Neuronal stem cell (in vitro differentiated cells): ENCODE results near the gene TIRAP.

Source experiments
- DNase-seq: peaks from one replicate; pipeline ENCODE4 v3.0.0-alpha.2; 2013; ENCODE audit warnings: low spot score
- H2AFZ ChIP-seq: one replicate; pipeline ENCODE4 v1.6.1; 2013; ENCODE audit warnings: mild to moderate bottlenecking, low read length, inconsistent platforms
- H2AK5ac ChIP-seq: 2 replicates; pipeline ENCODE4 v1.6.1; 2013; ENCODE audit warnings: low read depth, mild to moderate bottlenecking, inconsistent platforms, low read length, moderate library complexity, mixed read lengths
- H2BK120ac ChIP-seq: 2 replicates; pipeline ENCODE4 v1.6.1; 2013; ENCODE audit warnings: low read depth, mild to moderate bottlenecking, inconsistent platforms, low read length, moderate library complexity, mixed read lengths
- H2BK12ac ChIP-seq: one replicate; pipeline ENCODE4 v1.6.1; 2013; ENCODE audit warnings: low read length, inconsistent platforms
- H2BK15ac ChIP-seq: 2 replicates; pipeline ENCODE4 v1.6.1; 2013; ENCODE audit warnings: mild to moderate bottlenecking, low read length, inconsistent platforms, mixed read lengths
- H2BK5ac ChIP-seq: one replicate; pipeline ENCODE4 v1.6.1; 2013; ENCODE audit warnings: inconsistent platforms, mild to moderate bottlenecking, low read length, moderate library complexity
- H3K14ac ChIP-seq: one replicate; pipeline ENCODE4 v1.6.1; 2013; ENCODE audit warnings: low read length, inconsistent platforms
- H3K18ac ChIP-seq: 2 replicates; pipeline ENCODE4 v1.6.1; 2013; ENCODE audit warnings: low read length, inconsistent platforms
- H3K23ac ChIP-seq: 2 replicates; pipeline ENCODE4 v1.6.1; 2013; ENCODE audit warnings: low read depth, mild to moderate bottlenecking, mixed read lengths, low read length, inconsistent platforms; ENCODE audit not compliant: poor library complexity
- H3K27ac ChIP-seq: replicated peaks from 3 replicates; pipeline ENCODE4 v1.5.1; 2013; ENCODE audit warnings: low read length, inconsistent platforms
- H3K27me3 ChIP-seq, 3 experiments: 2 replicates each; pipeline ENCODE4 v1.6.1; 2013; ENCODE audit warnings: low read length in 3 of 3, mild to moderate bottlenecking in 2 of 3, inconsistent platforms in 1 of 3, low read depth in 1 of 3, mixed read lengths in 1 of 3, moderate library complexity in 1 of 3; ENCODE audit not compliant: control insufficient read depth in 3 of 3, insufficient read depth in 3 of 3
- H3K36me3 ChIP-seq, 2 donors: replicated peaks in 1 of 2; 2 replicates each; pipeline ENCODE4 v1.6.1; 2013; ENCODE audit warnings: low read length in 2 of 2; ENCODE audit not compliant: control insufficient read depth in 2 of 2, insufficient read depth in 2 of 2
- H3K4ac ChIP-seq: 2 replicates; pipeline ENCODE4 v1.6.1; 2013; ENCODE audit warnings: inconsistent platforms, mild to moderate bottlenecking, low read length, moderate library complexity
- H3K4me1 ChIP-seq, 2 donors: 1 replicate in 1 of 2; 2 replicates in 1 of 2; pipeline ENCODE4 v1.6.1; 2013; ENCODE audit warnings: low read length in 2 of 2, low read depth in 1 of 2; ENCODE audit not compliant: control insufficient read depth in 2 of 2, insufficient read depth in 1 of 2
- H3K4me2 ChIP-seq: one replicate; pipeline ENCODE4 v1.6.1; 2013; ENCODE audit warnings: mild to moderate bottlenecking, low read length, inconsistent platforms; ENCODE audit not compliant: insufficient read depth, poor library complexity, severe bottlenecking
- H3K4me3 ChIP-seq, 2 donors: 2 replicates each; pipeline ENCODE4 v1.5.1; 2013; ENCODE audit warnings: low read length in 2 of 2, mild to moderate bottlenecking in 2 of 2, inconsistent platforms in 1 of 2, moderate library complexity in 1 of 2
- H3K79me1 ChIP-seq: one replicate; pipeline ENCODE4 v1.6.1; 2013; ENCODE audit warnings: low read depth, mild to moderate bottlenecking, inconsistent platforms, low read length, moderate library complexity
- H3K9ac ChIP-seq: one replicate; pipeline ENCODE4 v1.6.1; 2013; ENCODE audit warnings: mild to moderate bottlenecking, low read depth, low read length, inconsistent platforms; ENCODE audit not compliant: poor library complexity
- H3K9me3 ChIP-seq, 2 donors: replicated peaks in 1 of 2; 2 replicates each; pipeline versions ENCODE3 to v1.6.1; 2013; ENCODE audit warnings: low read length in 2 of 2, mild to moderate bottlenecking in 2 of 2, inconsistent platforms in 1 of 2, low read depth in 1 of 2, mixed read lengths in 1 of 2, moderate library complexity in 1 of 2; ENCODE audit not compliant: control insufficient read depth in 2 of 2, insufficient read depth in 1 of 2
- H4K8ac ChIP-seq: one replicate; pipeline ENCODE4 v1.6.1; 2013; ENCODE audit warnings: low read depth, mild to moderate bottlenecking, inconsistent platforms, low read length, moderate library complexity
- H4K91ac ChIP-seq: one replicate; pipeline ENCODE4 v1.6.1; 2013; ENCODE audit warnings: low read length, low read depth, mild to moderate bottlenecking, inconsistent platforms; ENCODE audit not compliant: poor library complexity
- WGBS, 2 donors: extraction: QIAGEN DNeasy Blood & Tissue Kit; methylation state at CpG; one replicate each; pipeline ENCODE4 v1.1.7; 2013; ENCODE audit warnings: missing lambda C conversion rate in 2 of 2, mixed read lengths in 1 of 2; ENCODE audit not compliant: insufficient read length in 2 of 2, insufficient replicate concordance in 1 of 2; ENCODE audit errors: extremely low coverage in 2 of 2; 5-methylcytosine and 5-hydroxymethylcytosine counted together

The TIRAP gene

DNA sequence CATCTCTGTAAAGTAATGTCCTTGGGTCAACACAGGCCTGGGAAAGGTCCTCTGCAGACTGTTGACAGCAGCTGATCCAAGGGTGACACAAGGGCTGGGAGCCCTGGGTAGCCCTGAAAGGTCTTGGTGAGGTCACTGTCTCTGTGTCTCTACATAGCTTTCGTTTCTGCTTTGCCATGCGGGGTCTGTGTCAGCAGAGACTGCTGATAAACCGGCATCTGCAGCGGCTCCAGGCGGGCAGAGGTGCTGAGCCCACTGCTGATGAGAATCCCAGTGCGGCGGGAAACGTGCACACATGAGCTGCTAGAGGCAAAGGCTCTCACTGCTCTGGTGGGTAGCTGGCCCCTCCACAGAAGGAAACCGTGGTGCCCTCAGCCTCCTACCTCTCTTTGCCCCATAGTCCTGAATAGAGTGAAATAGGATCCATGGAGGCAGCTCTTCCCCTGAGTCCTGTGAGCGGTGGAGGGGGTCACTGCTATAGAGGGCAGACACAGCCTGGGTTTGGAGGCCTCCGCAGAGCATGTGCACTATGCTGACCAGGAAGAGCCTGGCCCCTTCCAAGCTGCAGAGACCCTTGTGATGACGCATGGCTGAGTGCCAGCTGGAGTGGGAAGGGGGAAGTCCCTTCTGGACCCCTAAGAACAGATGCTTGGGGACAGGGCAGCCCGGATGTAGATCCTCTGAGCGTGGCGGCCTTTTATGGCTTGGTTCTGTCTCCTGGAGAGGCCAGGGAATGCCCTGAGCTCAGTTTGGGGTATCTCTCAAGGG lies 54.8 kb downstream of the TIRAP start:
- H2AK5ac ChIP-seq, result no peak overlapping the region
- no peak overlapping the region for H4K91ac ChIP-seq
- H3K18ac ChIP-seq, result peak overlapping the region; percentile 54
- WGBS, 2 donors, result no CpG with 5 or more reads among the region's 15 CpGs
- peaks cover 5 to 42% of the 10 kb centered on the region in 2 donors for H3K36me3 ChIP-seq
- peaks cover 20 to 30% of the 10 kb centered on the region in 2 donors for H3K4me1 ChIP-seq
- no peak overlapping the region for H3K4me2 ChIP-seq
- H3K4ac ChIP-seq, result no peak overlapping the region
- H3K4me3 ChIP-seq, result no peak overlapping the region
- H2BK15ac ChIP-seq, result no peak overlapping the region
- no peaks in the 10 kb centered on the region for H3K27me3 ChIP-seq
- DNase-seq, result no peak
- H3K79me1 ChIP-seq, result no peaks in the 10 kb centered on the region
- H4K8ac ChIP-seq, result no peak overlapping the region
- no peak overlapping the region for H3K14ac ChIP-seq
- H2AFZ ChIP-seq, result no peak overlapping the region
- H3K9ac ChIP-seq, result no peak overlapping the region
- H2BK120ac ChIP-seq, result no peak overlapping the region
- no peaks in the 10 kb centered on the region for H3K9me3 ChIP-seq
- H2BK5ac ChIP-seq, result no peak overlapping the region
- peak overlapping the region; percentile 36 for H3K23ac ChIP-seq
- H3K27ac ChIP-seq, result no peak overlapping the region
- H2BK12ac ChIP-seq, result no peak overlapping the region

DNA sequence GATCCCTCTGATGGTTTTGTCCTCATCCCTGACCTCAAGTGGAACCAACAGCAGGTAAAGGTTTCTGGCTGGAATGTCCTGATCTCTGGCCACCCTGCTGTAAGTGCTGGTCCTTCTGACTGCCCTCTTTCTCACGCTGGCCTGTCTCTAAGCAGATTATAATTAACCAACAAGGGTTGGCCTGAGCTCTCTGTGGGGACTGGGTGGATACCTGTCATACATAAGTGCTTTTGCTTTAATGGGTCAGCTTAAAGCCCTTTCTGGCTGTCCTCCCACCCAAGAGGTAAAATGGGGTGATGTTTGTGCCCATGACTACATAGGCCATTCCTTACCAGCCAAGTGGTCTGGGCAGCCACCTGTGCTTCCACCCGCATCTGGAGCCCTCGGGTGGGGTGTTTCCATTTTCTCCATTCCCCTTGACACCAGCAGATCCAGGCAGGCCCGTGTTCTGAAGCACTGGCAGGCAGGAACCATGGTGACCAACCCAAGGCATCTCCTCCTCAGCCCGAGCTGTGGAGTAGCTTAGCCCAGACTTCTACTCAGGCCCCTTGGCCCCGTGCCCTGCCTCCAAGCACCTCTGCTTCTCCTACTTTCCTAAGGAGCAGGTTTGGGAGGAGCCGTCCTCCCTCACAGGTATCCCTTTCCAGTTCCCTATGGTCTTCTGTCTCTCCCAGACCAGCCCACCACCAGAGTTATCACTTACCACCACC lies 55.6 kb downstream of the TIRAP start:
- no peak overlapping the region for H2BK15ac ChIP-seq
- no peaks in the 10 kb centered on the region for H3K79me1 ChIP-seq
- H3K27ac ChIP-seq, result no peak overlapping the region
- peaks cover 20 to 30% of the 10 kb centered on the region in 2 donors for H3K4me1 ChIP-seq
- H3K14ac ChIP-seq, result no peak overlapping the region
- no peak overlapping the region for H2BK12ac ChIP-seq
- no peak overlapping the region for H2AFZ ChIP-seq
- H3K23ac ChIP-seq, result no peak overlapping the region
- no peak overlapping the region for H2AK5ac ChIP-seq
- no peak overlapping the region for H2BK5ac ChIP-seq
- no peaks in the 10 kb centered on the region for H3K9me3 ChIP-seq
- H3K9ac ChIP-seq, result no peak overlapping the region
- DNase-seq, result no peak
- no peak overlapping the region for H3K4me3 ChIP-seq
- no CpG with 5 or more reads among the region's 7 CpGs for WGBS, 2 donors
- H4K8ac ChIP-seq, result no peak overlapping the region
- no peak overlapping the region for H3K4ac ChIP-seq
- H3K4me2 ChIP-seq, result no peak overlapping the region
- no peak overlapping the region for H3K18ac ChIP-seq
- no peak overlapping the region for H2BK120ac ChIP-seq
- no peak overlapping the region for H4K91ac ChIP-seq
- peaks cover 6 to 49% of the 10 kb centered on the region in 2 donors for H3K36me3 ChIP-seq
- no peaks in the 10 kb centered on the region for H3K27me3 ChIP-seq

DNA sequence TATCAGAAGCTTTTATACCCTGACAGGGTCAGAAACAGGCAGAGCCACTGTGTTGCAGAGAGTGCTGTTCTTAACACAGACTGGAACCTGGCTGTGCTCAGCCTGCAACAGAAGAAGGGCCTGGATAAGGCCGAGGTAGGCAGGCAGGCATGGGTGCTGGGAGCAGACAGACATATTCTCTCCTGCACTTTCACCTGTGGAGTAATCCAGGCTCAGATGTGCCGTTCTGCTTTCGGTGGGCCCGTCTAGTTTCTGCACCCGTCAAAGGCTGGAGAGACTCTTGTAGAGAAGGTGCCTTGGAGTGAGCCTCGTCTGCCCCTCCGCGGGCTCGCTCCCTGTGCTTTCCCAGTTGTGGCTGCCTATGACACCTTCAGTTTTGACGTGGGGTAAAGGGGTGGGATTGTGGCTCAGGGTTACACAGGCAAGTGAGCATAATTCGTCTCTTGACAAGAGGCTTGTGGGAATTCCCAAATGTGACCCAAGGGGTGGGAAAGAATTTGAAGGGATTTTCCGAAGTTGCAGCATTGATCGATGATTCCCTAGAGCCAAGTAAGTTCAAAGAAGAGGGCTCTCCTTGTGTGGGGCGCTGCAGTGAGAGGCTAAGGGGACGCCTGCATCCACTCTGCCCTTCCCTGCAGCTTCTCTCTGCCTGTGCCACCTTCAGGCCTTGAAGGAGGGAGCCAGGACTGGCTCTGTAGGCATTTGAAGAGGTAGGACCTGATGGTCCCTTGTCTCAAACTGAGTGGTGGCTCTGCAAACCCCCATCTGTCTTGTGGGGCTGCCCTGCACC lies 56.4 kb downstream of the TIRAP start:
- Histone ChIP-seq H2BK120ac (no peak overlapping the region), H3K27ac (no peak overlapping the region), H2BK12ac (no peak overlapping the region), H2BK15ac (no peak overlapping the region), H3K9ac (no peak overlapping the region), H2BK5ac (no peak overlapping the region), H3K4me2 (no peak overlapping the region), H3K18ac (peak overlapping the region; percentile 20), H3K36me3 (peaks cover 7 to 56% of the 10 kb centered on the region in 2 donors), H3K4me3 (no peak overlapping the region), H3K79me1 (no peaks in the 10 kb centered on the region), H3K4ac (no peak overlapping the region), H2AFZ (no peak overlapping the region), H3K27me3 (no peaks in the 10 kb centered on the region), H4K8ac (no peak overlapping the region), H2AK5ac (no peak overlapping the region), H3K23ac (no peak overlapping the region), H3K4me1 (peaks cover 20 to 30% of the 10 kb centered on the region in 2 donors), H4K91ac (no peak overlapping the region), H3K9me3 (no peaks in the 10 kb centered on the region), H3K14ac (no peak overlapping the region)
- no peak for DNase-seq
- no CpG with 5 or more reads among the region's 15 CpGs for WGBS, 2 donors
